HG03066 (cell line): Measurements from ENCODE around the gene DTYMK.

ENCODE experiments used
- ATAC-seq: cut with Tn5 transposase; IDR thresholded peaks from one replicate; pipeline ENCODE4 v1.9.1; 2021; ENCODE audit warnings: low read depth; ENCODE audit not compliant: unreplicated experiment

The DTYMK gene

GRCh38 chr2:241629762-241630435 lies 56.7 kb downstream of the DTYMK start:
- ATAC-seq = no peak

- ATAC-seq = no peak
Measured at GRCh38 chr2:241627675-241628074, 58.9 kb downstream of the DTYMK start.
